Measurements from ENCODE around the gene PYGM.

PYGM gene

GRCh38 chr11:64752175-64752970 is 7.4 kb downstream of the PYGM start:
- TF ChIP-seq CTCF (IDR thresholded peaks at IDR 0.05; ENCODE audit: borderline replicate concordance, insufficient read depth, low read depth, low read length): no peak
- H3K4me3 ChIP-seq (ENCODE audit: low read depth, low read length): no peak overlapping the region

- TF ChIP-seq CTCF (IDR thresholded peaks at IDR 0.05; ENCODE audit: borderline replicate concordance, insufficient read depth, low read depth, low read length): no peak
- H3K4me3 ChIP-seq (ENCODE audit: low read depth, low read length): no peak overlapping the region
Observed at GRCh38 chr11:64751580-64751979, 8.2 kb downstream of the PYGM start.

- no peak for TF ChIP-seq CTCF (IDR thresholded peaks at IDR 0.05; ENCODE audit: borderline replicate concordance, insufficient read depth, low read depth, low read length)
- no peak overlapping the region for H3K4me3 ChIP-seq (ENCODE audit: low read depth, low read length)
Observed at GRCh38 chr11:64751136-64751535, 8.6 kb downstream of the PYGM start.

GRCh38 chr11:64750361-64751054 is 9.3 kb downstream of the PYGM start:
- no peak overlapping the region for H3K4me3 ChIP-seq (ENCODE audit: low read depth, low read length)
- TF ChIP-seq CTCF (IDR thresholded peaks at IDR 0.05; ENCODE audit: borderline replicate concordance, insufficient read depth, low read depth, low read length): no peak

- no peak for TF ChIP-seq CTCF (IDR thresholded peaks at IDR 0.05; ENCODE audit: borderline replicate concordance, insufficient read depth, low read depth, low read length)
- H3K4me3 ChIP-seq (ENCODE audit: low read depth, low read length): no peak overlapping the region
Observed at GRCh38 chr11:64747961-64748665, 11.7 kb downstream of the PYGM start.

- no peak overlapping the region for H3K4me3 ChIP-seq (ENCODE audit: low read depth, low read length)
- no peak for TF ChIP-seq CTCF (IDR thresholded peaks at IDR 0.05; ENCODE audit: borderline replicate concordance, insufficient read depth, low read depth, low read length)
Observed at GRCh38 chr11:64746486-64746885, 13.3 kb downstream of the PYGM start.

Data from GM12875 (cell line).